AG09309 (cell line): ENCODE measurements around the gene TRIO.

Experiments
- DNase-seq: peaks from one replicate; pipeline ENCODE4 v3.0.0-alpha.2; 2010; ENCODE audit warnings: low read depth
- H3K4me3 ChIP-seq: 2 replicates; pipeline ENCODE4 v1.5.1; 2011; ENCODE audit warnings: mild to moderate bottlenecking, low read depth, low read length, moderate library complexity; ENCODE audit not compliant: control insufficient read depth
- TF ChIP-seq, protein P1 (sequence below): IDR thresholded peaks from 2 replicates; pipeline ENCODE4 v1.5.1; 2011; ENCODE audit warnings: mild to moderate bottlenecking, low read depth, low read length, inconsistent platforms; ENCODE audit not compliant: insufficient read depth, control insufficient read depth; ENCODE audit errors: missing control alignments

TRIO gene

DNA sequence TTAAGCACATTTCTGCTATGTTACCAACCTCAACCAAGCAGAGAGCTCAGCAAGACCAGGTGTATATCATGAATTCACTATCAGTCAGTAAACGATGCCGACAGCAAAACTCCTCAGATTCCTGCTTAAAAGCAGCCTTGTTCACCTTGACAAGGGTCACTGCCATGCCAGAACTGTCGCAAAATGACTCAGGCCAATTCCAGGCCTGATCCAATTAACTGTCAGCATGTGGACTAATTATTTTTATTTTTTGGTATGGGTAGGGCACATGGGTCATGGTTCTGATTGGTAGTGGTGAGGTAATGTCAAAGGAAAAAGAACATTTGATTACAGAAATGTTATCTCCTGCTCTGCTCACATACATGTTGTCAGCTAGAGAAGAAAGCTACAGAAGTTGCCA, 224.2 kb downstream of the TRIO start:
- no peak overlapping the region for H3K4me3 ChIP-seq
- no peak for DNase-seq
- TF ChIP-seq, protein P1, sequence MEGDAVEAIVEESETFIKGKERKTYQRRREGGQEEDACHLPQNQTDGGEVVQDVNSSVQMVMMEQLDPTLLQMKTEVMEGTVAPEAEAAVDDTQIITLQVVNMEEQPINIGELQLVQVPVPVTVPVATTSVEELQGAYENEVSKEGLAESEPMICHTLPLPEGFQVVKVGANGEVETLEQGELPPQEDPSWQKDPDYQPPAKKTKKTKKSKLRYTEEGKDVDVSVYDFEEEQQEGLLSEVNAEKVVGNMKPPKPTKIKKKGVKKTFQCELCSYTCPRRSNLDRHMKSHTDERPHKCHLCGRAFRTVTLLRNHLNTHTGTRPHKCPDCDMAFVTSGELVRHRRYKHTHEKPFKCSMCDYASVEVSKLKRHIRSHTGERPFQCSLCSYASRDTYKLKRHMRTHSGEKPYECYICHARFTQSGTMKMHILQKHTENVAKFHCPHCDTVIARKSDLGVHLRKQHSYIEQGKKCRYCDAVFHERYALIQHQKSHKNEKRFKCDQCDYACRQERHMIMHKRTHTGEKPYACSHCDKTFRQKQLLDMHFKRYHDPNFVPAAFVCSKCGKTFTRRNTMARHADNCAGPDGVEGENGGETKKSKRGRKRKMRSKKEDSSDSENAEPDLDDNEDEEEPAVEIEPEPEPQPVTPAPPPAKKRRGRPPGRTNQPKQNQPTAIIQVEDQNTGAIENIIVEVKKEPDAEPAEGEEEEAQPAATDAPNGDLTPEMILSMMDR, result no peak

DNA sequence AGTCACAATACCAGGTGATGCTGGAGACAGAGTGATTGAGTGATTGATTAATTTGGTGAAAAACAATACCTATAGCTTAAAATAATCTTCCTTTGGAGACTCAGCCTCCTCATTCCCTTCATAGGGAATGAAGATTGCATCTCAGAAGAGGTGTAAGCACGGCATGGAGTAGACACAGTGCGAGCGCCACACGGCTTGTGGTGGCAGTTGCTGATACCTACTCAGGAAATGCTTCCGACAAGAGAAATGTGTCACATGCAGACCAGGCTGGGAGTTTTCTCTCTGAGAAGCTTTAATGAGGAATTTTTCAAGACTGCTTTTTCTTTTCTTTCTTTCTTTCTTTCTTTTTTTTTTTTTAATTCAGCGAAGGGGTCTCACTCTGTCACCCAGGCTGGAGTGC, 226.6 kb downstream of the TRIO start:
- TF ChIP-seq, protein P1, result no peak
- no peak for DNase-seq
- H3K4me3 ChIP-seq, result no peak overlapping the region

DNA sequence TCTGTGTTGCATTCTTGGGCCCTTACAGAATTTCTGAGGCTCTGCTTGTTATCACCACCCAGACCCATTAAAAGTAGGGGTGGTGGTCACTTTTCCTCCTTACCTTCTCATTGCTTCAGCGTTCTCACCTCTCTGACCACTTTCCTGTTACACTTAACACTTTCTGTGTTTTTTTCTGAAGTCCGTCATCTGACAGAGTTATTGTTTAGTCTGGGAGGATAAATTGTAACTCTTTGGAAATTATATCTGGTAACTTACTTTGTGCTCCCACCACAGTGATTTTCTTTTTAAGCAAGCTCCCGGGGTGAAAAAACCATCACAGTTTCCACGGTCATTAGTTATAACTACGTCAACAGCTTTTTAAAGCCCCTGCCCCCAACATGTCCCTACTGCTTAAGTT, 227.2 kb downstream of the TRIO start:
- TF ChIP-seq, protein P1, result no peak
- H3K4me3 ChIP-seq, result no peak overlapping the region
- DNase-seq, result no peak

DNA sequence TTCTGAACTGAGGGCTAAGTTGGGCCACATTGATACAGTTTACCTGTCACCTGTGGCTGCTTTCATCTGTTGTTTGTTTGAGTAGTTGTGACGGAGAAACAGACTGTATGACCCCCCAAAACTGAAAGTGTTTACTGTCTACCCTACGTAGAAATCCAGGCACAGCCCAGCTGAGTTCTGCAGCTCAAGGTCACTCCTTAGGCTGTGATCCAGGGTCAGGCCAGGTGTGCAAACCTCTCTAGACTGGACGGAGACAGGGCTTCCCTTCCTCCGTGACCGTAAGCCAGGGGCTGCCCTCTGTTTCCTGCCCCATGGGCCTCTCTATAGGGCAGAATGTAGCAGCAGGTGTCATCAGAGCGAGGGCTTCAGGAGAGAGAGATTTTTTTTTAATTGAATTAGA, 230.5 kb downstream of the TRIO start:
- TF ChIP-seq, protein P1, result no peak
- DNase-seq, result no peak
- no peak overlapping the region for H3K4me3 ChIP-seq

DNA sequence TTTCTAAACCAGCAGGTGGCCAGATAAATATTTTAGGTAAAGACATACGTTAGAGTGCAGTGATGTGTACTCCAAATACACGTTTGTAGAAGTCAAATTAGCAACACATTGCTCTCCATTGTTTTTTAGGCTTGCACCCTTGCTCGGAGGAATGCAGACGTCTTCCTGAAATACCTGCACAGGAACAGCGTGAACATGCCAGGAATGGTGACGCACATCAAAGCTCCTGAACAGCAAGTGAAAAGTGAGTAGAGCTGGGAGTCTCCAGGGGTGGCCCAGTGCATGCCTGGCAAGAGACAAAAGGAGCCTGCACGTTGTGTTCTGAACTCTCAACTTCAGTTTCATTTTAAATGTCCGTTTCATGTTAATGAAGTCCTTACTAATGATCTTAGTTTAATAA, 231.0 kb downstream of the TRIO start:
- H3K4me3 ChIP-seq, result no peak overlapping the region
- TF ChIP-seq, protein P1, result no peak
- no peak for DNase-seq

DNA sequence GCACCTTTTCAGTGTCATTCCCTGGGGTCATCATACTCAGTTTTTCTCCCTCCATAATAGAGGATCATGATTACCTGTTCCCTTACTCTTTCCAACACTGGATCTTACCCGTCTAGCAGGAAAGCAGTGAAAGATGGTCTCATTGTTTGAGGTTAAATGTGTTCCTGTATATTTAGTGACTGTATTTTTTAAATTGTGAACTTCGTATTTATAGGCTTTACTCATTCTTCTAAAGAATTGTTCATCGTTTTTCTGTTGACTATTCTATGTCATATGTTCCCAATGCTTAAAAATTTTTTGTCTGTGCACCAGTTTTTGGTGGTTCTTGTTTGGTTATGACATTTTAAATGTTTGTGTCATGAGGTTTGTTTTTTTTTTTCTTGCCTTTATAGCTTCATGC, 233.6 kb downstream of the TRIO start:
- no peak for DNase-seq
- no peak overlapping the region for H3K4me3 ChIP-seq
- TF ChIP-seq, protein P1, result no peak
